PC-9 (cell line): Measurements from ENCODE around the gene BRS3. TPM values are rescaled to one million over a fixed set of nuclear protein-coding genes. Genes with fewer than 3 reads are reported as not detected.

Source experiments
- BruUV-seq: library from RNA; stranded (reverse); fragments of 400-500 nt; replicated peaks from 2 replicates; lab custom pipeline; 2021; lab: Mats Ljungman, UMichigan
- CTCF ChIA-PET: fragments of 300-600 bp; sonication (Branson Sonifier 250); formaldehyde crosslinking; loops from one replicate; lab custom pipeline; 2022; ENCODE audit warnings: antibody characterized with exemption; lab: Charles Lee
- POLR2A ChIA-PET: fragments of 300-600 bp; sonication (Branson Sonifier 250); formaldehyde crosslinking; loops from one replicate; lab custom pipeline; 2022; ENCODE audit warnings: antibody characterized with exemption; ENCODE audit not compliant: unreplicated experiment; lab: Charles Lee
- DNase-seq, 2 experiments: peaks; one replicate each; pipeline versions ENCODE4 v3.0.0 to v3.0.0-alpha.2; 2015 to 2022; ENCODE audit warnings: mixed read lengths in 1 of 2
- H2AFZ ChIP-seq: fragments of 200-600 bp; sonication (generic); 2 replicates; pipeline ENCODE4 v1.8.1; 2017; ENCODE audit warnings: antibody characterized with exemption
- H3F3A ChIP-seq: fragments of 200-600 bp; sonication (generic); 2 replicates; pipeline ENCODE4 v1.8.1; 2017; ENCODE audit warnings: antibody characterized with exemption, mild to moderate bottlenecking, low read depth; ENCODE audit not compliant: insufficient read depth
- H3K27ac ChIP-seq: fragments of 200-600 bp; sonication (generic); 2 replicates; pipeline ENCODE4 v1.6.1; 2016; ENCODE audit warnings: mixed run types
- H3K27me3 ChIP-seq: fragments of 200-600 bp; sonication (generic); 2 replicates; pipeline ENCODE4 v1.6.1; 2016; ENCODE audit warnings: low read depth, mixed run types; ENCODE audit not compliant: insufficient read depth
- H3K36me3 ChIP-seq: fragments of 200-600 bp; sonication (generic); 2 replicates; pipeline ENCODE4 v1.6.1; 2016; ENCODE audit warnings: low read depth, mixed run types
- H3K4me1 ChIP-seq: fragments of 200-600 bp; sonication (generic); replicated peaks from 2 replicates; pipeline ENCODE4 v1.6.1; 2016; ENCODE audit warnings: mixed run types; ENCODE audit not compliant: insufficient read depth
- H3K4me2 ChIP-seq: fragments of 200-600 bp; sonication (generic); 2 replicates; pipeline ENCODE4 v1.6.1; 2017; ENCODE audit warnings: mixed run types
- H3K4me3 ChIP-seq: fragments of 200-600 bp; sonication (generic); 2 replicates; pipeline ENCODE4 v1.6.1; 2016; ENCODE audit warnings: mixed run types
- H3K79me2 ChIP-seq: fragments of 200-600 bp; sonication (generic); 2 replicates; pipeline ENCODE4 v1.6.1; 2017; ENCODE audit warnings: low read depth, mixed run types
- H3K9me2 ChIP-seq: fragments of 200-600 bp; sonication (generic); 2 replicates; pipeline ENCODE4 v1.8.1; 2017; ENCODE audit warnings: mild to moderate bottlenecking; ENCODE audit not compliant: insufficient read depth
- H3K9me3 ChIP-seq: fragments of 200-600 bp; sonication (generic); 2 replicates; pipeline ENCODE4 v1.8.1; 2016; ENCODE audit warnings: low read depth; ENCODE audit not compliant: insufficient read depth
- H4K20me1 ChIP-seq: fragments of 200-600 bp; sonication (generic); 2 replicates; pipeline ENCODE4 v1.8.1; 2017; ENCODE audit not compliant: insufficient read depth
- EZH2 ChIP-seq: fragments of 200-600 bp; sonication (generic); IDR thresholded peaks from 2 replicates; pipeline ENCODE4 v1.8.0; 2017; ENCODE audit warnings: antibody characterized with exemption, low read depth
- intact Hi-C: fragments of 100-400 bp; cut with micrococcal nuclease; formaldehyde crosslinking; loops from one replicate; pipeline ENCODE4 v1.10.0; 2022; ENCODE audit not compliant: unreplicated experiment
- total RNA-seq: library from RNA; stranded (reverse); gene quantifications from 2 replicates; pipeline ENCODE4 v1.2.3, GENCODE V29; 2021
- TF ChIP-seq, protein P1 (sequence below): fragments of 200-600 bp; sonication (generic); conservative IDR thresholded peaks from 2 replicates; pipeline ENCODE4 v1.6.1; 2017; ENCODE audit warnings: mixed run types, antibody characterized with exemption, mild to moderate bottlenecking, moderate library complexity

BRS3 gene
- total RNA-seq, 1 experiment from 2014 or later, result not detected

DNA sequence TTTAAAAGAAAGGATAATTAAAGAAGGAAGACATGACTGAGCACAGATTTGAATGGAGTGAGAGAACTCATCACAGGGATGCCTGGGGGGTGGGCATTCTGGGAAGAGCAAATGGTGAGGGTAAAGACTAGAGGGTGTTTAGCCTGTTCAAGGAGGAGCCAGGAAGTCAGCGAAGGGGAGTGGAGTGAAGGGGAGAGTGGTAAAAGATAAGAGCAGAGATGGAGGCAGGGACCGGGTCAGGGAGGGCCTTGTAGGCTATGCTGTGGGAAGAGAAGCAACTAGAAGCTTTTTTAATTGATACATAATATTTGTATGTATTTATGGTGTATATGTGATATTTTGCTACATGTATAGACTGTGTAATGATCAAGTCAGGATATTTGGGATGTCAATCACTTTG, 42.0 kb downstream of the BRS3 start:
- Histone ChIP-seq H3K27me3 (no peaks in the 10 kb centered on the region), H3K79me2 (peaks cover 27% of the 10 kb centered on the region), H3K9me3 (0 out of 2 replicates have a peak, but pooled peaks cover 2% of the 10 kb centered on the region), H3K36me3 (peaks cover 10% of the 10 kb centered on the region), H3K4me1 (peaks cover 89% of the 10 kb centered on the region), H3F3A (peaks cover 54% of the 10 kb centered on the region), H2AFZ (no peak overlapping the region), H3K4me3 (no peak overlapping the region), H4K20me1 (no peaks in the 10 kb centered on the region), H3K27ac (peak overlapping the region; percentile 86), H3K4me2 (no peak overlapping the region), H3K9me2 (no peaks in the 10 kb centered on the region)
- BruUV-seq, result no TSS peak
- POLR2A ChIA-PET, result interaction anchor here (1.1 kb wide), 1 partner anchor 32 kb away, joined by 3 read pairs; the partner anchor contains the start of gene HTATSF1
- DNase-seq, result peak in 1 of 2 experiments; percentile 15
- intact Hi-C loops, result no loop called here
- CTCF ChIA-PET, result no interaction called here
- TF ChIP-seq, protein P1, sequence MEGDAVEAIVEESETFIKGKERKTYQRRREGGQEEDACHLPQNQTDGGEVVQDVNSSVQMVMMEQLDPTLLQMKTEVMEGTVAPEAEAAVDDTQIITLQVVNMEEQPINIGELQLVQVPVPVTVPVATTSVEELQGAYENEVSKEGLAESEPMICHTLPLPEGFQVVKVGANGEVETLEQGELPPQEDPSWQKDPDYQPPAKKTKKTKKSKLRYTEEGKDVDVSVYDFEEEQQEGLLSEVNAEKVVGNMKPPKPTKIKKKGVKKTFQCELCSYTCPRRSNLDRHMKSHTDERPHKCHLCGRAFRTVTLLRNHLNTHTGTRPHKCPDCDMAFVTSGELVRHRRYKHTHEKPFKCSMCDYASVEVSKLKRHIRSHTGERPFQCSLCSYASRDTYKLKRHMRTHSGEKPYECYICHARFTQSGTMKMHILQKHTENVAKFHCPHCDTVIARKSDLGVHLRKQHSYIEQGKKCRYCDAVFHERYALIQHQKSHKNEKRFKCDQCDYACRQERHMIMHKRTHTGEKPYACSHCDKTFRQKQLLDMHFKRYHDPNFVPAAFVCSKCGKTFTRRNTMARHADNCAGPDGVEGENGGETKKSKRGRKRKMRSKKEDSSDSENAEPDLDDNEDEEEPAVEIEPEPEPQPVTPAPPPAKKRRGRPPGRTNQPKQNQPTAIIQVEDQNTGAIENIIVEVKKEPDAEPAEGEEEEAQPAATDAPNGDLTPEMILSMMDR, result no peak
- TF ChIP-seq EZH2, result no peak

DNA sequence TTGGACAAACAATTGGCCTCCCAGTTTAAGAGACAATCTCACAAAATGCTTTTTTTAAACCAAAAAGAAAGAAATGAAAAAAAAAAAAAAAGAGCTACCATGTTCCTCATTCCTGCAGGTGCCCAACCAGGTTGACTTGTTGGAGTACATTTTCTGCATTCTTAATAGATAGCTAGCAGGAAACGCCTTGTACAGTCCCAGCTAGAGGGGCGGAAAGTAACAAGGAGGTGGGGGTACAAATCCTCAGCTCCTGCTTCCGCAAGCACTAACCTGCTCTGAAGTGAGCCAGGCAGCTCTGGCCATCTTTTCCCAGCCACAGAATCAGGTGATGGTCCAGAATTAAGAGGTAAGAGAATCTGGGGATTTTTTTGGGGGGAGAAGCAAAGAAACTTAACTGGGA, 44.2 kb downstream of the BRS3 start, which contains the start of gene VGLL1:
TSS of gene VGLL1 (plus strand) at position 265 of the 400 bp plus-strand sequence. CDS start 3,806 bp downstream, outside the sequence.
- H3K79me2 ChIP-seq, result peaks cover 49% of the 10 kb centered on the region
- ChIA-PET POLR2A (interaction anchor here (0.6 to 1.0 kb wide), 6 partner anchors 24 to 609 kb away, joined by 3 to 6 read pairs (median 4); partner anchors contain the start of gene RBMX), CTCF (interaction anchor here (0.6 kb wide), 4 partner anchors 40 to 377 kb away, joined by 3 to 15 read pairs (median 6); no protein-coding TSS in a partner anchor)
- peaks cover 35% of the 10 kb centered on the region for H3F3A ChIP-seq
- peaks cover 27% of the 10 kb centered on the region for H3K36me3 ChIP-seq
- no peaks in the 10 kb centered on the region for H4K20me1 ChIP-seq
- peak within 1 kb of the TSS; percentile 58 for H2AFZ ChIP-seq
- H3K27ac ChIP-seq, result peak within 1 kb of the TSS; percentile 95
- intact Hi-C loops, result loop anchor here (1.0 kb wide), 1 partner anchor 35 kb away; the partner anchor contains the start of gene HTATSF1
- DNase-seq, result peak; percentile 76 to 97
- H3K27me3 ChIP-seq, result no peaks in the 10 kb centered on the region
- H3K4me1 ChIP-seq, result peaks cover 73% of the 10 kb centered on the region
- no TSS peak for BruUV-seq
- H3K4me2 ChIP-seq, result peak within 1 kb of the TSS; percentile 94
- no peaks in the 10 kb centered on the region for H3K9me2 ChIP-seq
- no peak for TF ChIP-seq EZH2
- TF ChIP-seq, protein P1, result no peak
- peak within 1 kb of the TSS; percentile 71 for H3K4me3 ChIP-seq
- H3K9me3 ChIP-seq, result 0 out of 2 replicates have a peak, but pooled peaks cover 2% of the 10 kb centered on the region

DNA sequence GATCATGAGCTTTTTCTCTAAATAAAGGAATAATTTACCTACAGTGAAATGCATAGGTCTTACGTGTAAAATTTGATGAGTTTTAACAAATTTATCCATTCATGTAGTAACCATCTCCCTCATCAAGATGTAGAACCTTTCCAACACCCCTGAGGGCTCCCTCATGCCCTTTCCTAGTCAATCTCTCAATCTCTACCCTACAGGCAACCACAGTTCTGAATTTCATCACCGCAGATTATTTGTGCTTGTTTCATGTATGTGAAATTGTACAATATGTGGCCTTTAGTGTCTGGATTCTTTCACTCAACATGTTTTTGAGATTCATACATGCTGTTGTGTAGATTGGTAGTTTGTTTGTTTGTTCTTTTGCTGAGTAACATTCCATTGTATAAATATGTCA, 46.4 kb downstream of the BRS3 start:
- Histone ChIP-seq H3K4me2 (peak overlapping the region; percentile 94), H3K27me3 (no peaks in the 10 kb centered on the region), H3K79me2 (peaks cover 71% of the 10 kb centered on the region), H3F3A (peaks cover 16% of the 10 kb centered on the region), H3K9me3 (0 out of 2 replicates have a peak, but pooled peaks cover 2% of the 10 kb centered on the region), H3K4me1 (peaks cover 51% of the 10 kb centered on the region), H3K9me2 (no peaks in the 10 kb centered on the region), H3K36me3 (peaks cover 45% of the 10 kb centered on the region), H4K20me1 (no peaks in the 10 kb centered on the region), H3K27ac (no peak overlapping the region), H2AFZ (no peak overlapping the region), H3K4me3 (peak overlapping the region; percentile 71)
- ChIA-PET POLR2A (interaction anchor here (0.7 kb wide), 1 partner anchor 75 kb away, joined by 4 read pairs; no protein-coding TSS in a partner anchor), CTCF (no interaction called here)
- TF ChIP-seq, protein P1, result no peak
- no peak for TF ChIP-seq EZH2
- no peak for DNase-seq
- BruUV-seq, result no TSS peak
- intact Hi-C loops, result no loop called here
